Ishikawa (cell line): ENCODE measurements around the gene GIPC1.

Source experiments
- EP300 ChIP-seq: IDR thresholded peaks from 2 replicates; pipeline ENCODE4 v1.6.1; 2012; ENCODE audit warnings: borderline replicate concordance
- MAX ChIP-seq: IDR thresholded peaks from 2 replicates; pipeline ENCODE4 v1.6.1; 2012
- RAD21 ChIP-seq: IDR thresholded peaks from 2 replicates; pipeline ENCODE4 v1.6.1; 2012; ENCODE audit warnings: low read depth
- TCF12 ChIP-seq: IDR thresholded peaks from 2 replicates; pipeline ENCODE4 v1.6.1; 2012; ENCODE audit warnings: low read depth

GRCh38 chr19:14475251-14476073, 20.5 kb downstream of the GIPC1 start, which contains the start of gene PTGER1:
- TF ChIP-seq RAD21 (no peak), TCF12 (no peak), EP300 (no peak), MAX (no peak)
